ENCODE results near the gene TSACC. TPM values are rescaled to one million over a fixed set of nuclear protein-coding genes. Genes with fewer than 3 reads are reported as not detected.
A peak's percentile ranks its signal among the peaks of the same experiment; 100 is the strongest.

Gene TSACC
- total RNA-seq, 1 experiment from 2014 or later, result not detected

- DNase-seq (ENCODE audit: low spot score), result peak; percentile 43
- in situ Hi-C loops (cut with HindIII; ENCODE audit: low sequenced_read_pairs), result loop anchor here (5.0 kb wide), 1 partner anchor 63 kb away; no protein-coding TSS in a partner anchor
Observed at GRCh38 chr1:156369685-156370286, 31.5 kb downstream of the TSACC start.

GRCh38 chr1:156371553-156372264, 33.4 kb downstream of the TSACC start:
- in situ Hi-C loops (cut with HindIII; ENCODE audit: low sequenced_read_pairs), result loop anchor here (5.0 kb wide), 1 partner anchor 61 kb away; no protein-coding TSS in a partner anchor

GRCh38 chr1:156372265-156372586, 33.9 kb downstream of the TSACC start:
- in situ Hi-C loops (cut with HindIII; ENCODE audit: low sequenced_read_pairs), result loop anchor here (5.0 kb wide), 1 partner anchor 60 kb away; no protein-coding TSS in a partner anchor
- DNase-seq (ENCODE audit: low spot score), result no peak

More at GRCh38 chr1:156371553-156372264, 33.4 kb downstream of the TSACC start:
- peak; percentile 93 for DNase-seq (ENCODE audit: low spot score)

GRCh38 chr1:156372876-156373275, 34.5 kb downstream of the TSACC start:
- in situ Hi-C loops (cut with HindIII; ENCODE audit: low sequenced_read_pairs), result loop anchor here (5.0 kb wide), 1 partner anchor 59 kb away; no protein-coding TSS in a partner anchor
- no peak for DNase-seq (ENCODE audit: low spot score)

GRCh38 chr1:156373546-156373945, 35.2 kb downstream of the TSACC start:
- DNase-seq (ENCODE audit: low spot score), result no peak
- in situ Hi-C loops (cut with HindIII; ENCODE audit: low sequenced_read_pairs), result loop anchor here (5.0 kb wide), 1 partner anchor 59 kb away; no protein-coding TSS in a partner anchor

GRCh38 chr1:156376146-156376545, 37.8 kb downstream of the TSACC start:
- no peak for DNase-seq (ENCODE audit: low spot score)
- in situ Hi-C loops (cut with HindIII; ENCODE audit: low sequenced_read_pairs), result no loop called here

GRCh38 chr1:156376958-156377919, 38.9 kb downstream of the TSACC start:
- DNase-seq (ENCODE audit: low spot score), result no peak

GRCh38 chr1:156378557-156378956, 40.2 kb downstream of the TSACC start:
- peak; percentile 51 for DNase-seq (ENCODE audit: low spot score)
- in situ Hi-C loops (cut with HindIII; ENCODE audit: low sequenced_read_pairs), result no loop called here

More at GRCh38 chr1:156376958-156377919, 38.9 kb downstream of the TSACC start:
- in situ Hi-C loops (cut with HindIII; ENCODE audit: low sequenced_read_pairs), result no loop called here

- in situ Hi-C loops (cut with HindIII; ENCODE audit: low sequenced_read_pairs), result no loop called here
- DNase-seq (ENCODE audit: low spot score), result no peak
Observed at GRCh38 chr1:156379420-156380165, 41.3 kb downstream of the TSACC start.

GRCh38 chr1:156382561-156382960, 44.2 kb downstream of the TSACC start:
- no peak for DNase-seq (ENCODE audit: low spot score)
- in situ Hi-C loops (cut with HindIII; ENCODE audit: low sequenced_read_pairs), result no loop called here

- in situ Hi-C loops (cut with HindIII; ENCODE audit: low sequenced_read_pairs), result no loop called here
- peak; percentile 89 for DNase-seq (ENCODE audit: low spot score)
Observed at GRCh38 chr1:156383023-156383422, 44.7 kb downstream of the TSACC start.

- in situ Hi-C loops (cut with HindIII; ENCODE audit: low sequenced_read_pairs), result no loop called here
- DNase-seq (ENCODE audit: low spot score), result no peak
Observed at GRCh38 chr1:156384007-156384406, 45.7 kb downstream of the TSACC start.

- DNase-seq (ENCODE audit: low spot score), result no peak
- in situ Hi-C loops (cut with HindIII; ENCODE audit: low sequenced_read_pairs), result no loop called here
Observed at GRCh38 chr1:156384658-156385057, 46.3 kb downstream of the TSACC start.

GRCh38 chr1:156385534-156386031, 47.3 kb downstream of the TSACC start:
- DNase-seq (ENCODE audit: low spot score), result peak; percentile 84
- in situ Hi-C loops (cut with HindIII; ENCODE audit: low sequenced_read_pairs), result no loop called here

GRCh38 chr1:156386134-156386901, 48.0 kb downstream of the TSACC start:
- no peak for DNase-seq (ENCODE audit: low spot score)
- in situ Hi-C loops (cut with HindIII; ENCODE audit: low sequenced_read_pairs), result no loop called here

GRCh38 chr1:156386949-156387869, 48.9 kb downstream of the TSACC start:
- DNase-seq (ENCODE audit: low spot score), result no peak
- in situ Hi-C loops (cut with HindIII; ENCODE audit: low sequenced_read_pairs), result no loop called here

GRCh38 chr1:156387870-156388173, 49.5 kb downstream of the TSACC start:
- in situ Hi-C loops (cut with HindIII; ENCODE audit: low sequenced_read_pairs), result no loop called here
- no peak for DNase-seq (ENCODE audit: low spot score)

All from G401 (cell line).